Activated T-cell treated with anti-CD3 and anti-CD28 coated beads for 48 hours (primary cell): ENCODE data around the gene ATP2C2.
A peak's percentile ranks its signal among the peaks of the same experiment; 100 is the strongest.

Source experiments
- DNase-seq: peaks from one replicate; pipeline ENCODE4 v3.0.0-alpha.2; 2020; ENCODE audit warnings: low read depth

Gene ATP2C2

DNA sequence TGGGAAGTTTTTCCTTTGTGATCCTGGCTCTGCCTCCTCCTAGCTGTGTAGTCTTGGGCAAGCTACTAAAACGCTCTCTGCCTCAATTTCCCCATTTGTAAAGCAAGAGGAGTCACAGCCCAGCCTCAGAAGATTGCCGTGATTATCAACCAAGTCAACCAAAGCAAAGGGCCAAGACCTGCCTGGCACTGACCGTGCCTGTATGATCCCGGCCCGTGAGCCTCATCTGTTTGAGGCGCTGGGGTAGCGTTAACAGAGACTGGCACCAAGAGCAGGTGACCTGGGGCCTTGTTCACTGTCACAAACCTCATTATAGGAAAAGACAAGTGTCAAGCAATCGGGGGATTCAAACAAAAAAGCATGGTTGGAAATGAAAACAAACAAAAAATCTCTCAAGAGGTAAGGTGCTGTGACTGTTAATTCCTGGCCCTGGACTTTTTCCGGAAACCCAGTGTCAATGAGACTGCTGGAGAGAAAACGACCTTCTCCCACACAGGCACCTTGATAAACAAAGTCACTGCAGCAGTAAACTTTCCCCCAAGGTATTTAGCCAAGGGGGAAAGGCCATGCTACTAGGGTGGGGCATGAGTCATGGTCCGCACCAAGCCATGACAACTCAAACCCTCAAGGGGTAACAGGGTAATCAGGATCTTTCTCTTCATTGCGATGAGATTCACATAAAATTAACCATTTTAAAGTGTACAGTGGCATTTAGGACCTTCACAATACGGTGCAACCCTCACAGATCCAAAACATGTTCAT lies 130.7 kb downstream of the ATP2C2 start:
- no peak for DNase-seq

DNA sequence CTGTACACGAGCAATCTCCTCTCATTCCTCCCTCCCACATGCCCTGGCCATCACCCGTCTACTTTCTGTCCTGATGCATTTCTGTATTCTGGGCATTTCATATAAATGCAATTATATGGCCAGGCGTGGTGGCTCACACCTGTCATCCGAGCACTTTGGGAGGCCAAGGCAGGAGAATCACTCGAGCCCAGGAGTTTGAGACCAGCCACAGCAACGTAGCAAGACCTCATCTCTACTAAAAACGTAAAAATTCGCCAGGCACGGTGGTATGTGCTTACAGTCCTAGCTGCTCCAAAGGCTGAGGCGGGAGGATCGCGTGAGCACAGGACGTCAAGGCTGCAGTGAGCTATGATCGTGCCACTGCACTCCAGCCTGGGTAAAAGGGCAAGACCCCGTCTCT lies 131.3 kb downstream of the ATP2C2 start:
- DNase-seq = no peak

DNA sequence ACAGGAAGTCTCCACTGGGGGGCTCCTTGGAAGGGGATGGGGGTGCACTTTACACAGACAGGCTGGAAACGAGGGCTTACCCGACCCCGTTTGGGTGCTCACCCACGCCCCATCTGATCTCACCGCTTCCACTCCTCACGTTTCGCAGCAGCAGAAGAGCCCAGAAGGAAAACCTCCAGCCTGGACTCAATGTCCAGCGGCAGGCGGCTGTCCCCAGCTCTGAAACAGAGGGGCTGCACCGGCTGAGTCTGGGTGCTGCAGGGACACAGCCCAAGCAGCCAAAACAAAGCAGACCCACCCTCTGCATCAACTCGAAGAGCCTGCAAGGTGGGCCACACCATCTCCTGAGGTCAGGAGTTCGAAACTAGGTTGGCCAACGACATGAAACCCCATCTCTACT lies 132.2 kb downstream of the ATP2C2 start:
- no peak for DNase-seq

DNA sequence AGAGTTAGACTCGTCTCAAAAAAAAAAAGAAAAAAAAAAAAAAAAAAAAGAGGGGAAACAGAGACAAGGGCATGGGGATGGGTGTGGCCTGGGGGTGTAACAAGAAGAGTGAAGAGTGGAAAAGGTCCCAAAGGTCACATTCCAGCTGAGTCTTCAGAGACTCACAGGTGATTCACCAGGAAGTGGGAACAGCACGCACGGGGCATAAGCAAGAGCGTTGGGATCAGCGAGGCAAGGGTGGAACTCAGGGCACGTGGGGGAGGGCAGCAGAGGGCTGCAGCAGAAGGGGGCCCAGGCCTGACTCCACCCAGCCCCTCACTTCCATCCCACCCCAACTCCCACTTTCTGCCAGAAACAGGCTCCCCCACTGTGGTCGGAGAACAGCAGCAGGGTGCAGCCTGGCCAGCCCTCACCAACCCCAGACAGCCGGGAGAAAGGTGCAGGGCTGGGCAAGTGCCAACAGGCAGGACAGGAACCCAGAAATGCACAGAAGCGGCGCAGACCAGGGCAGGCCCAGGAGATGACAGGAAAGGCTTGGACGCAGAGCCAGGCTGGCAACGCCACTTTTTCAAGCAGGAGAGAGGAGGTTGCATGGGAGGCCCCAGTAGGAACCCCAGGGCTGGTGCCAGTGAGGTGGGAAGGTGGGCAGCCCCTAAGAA lies 132.9 kb downstream of the ATP2C2 start:
- no peak for DNase-seq

DNA sequence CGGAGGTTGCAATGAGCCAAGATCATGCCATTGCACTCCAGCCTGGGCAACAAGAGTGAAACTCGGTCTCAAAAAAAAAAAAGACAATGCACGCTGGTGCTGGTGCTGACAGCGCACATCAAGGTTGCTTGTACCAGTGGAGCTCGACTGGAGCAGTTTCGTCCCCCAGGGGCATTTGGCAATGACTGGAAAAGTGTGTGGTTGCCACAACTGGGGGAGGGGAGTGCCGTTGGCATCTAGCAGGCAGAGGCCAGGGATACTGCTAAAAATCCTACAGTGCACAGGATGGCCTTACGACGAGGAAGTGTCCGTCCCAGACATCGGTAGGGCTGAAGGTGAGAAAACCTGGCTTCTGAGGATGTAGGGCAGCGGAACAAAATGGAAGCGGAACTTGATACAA lies 133.7 kb downstream of the ATP2C2 start:
- no peak for DNase-seq

DNA sequence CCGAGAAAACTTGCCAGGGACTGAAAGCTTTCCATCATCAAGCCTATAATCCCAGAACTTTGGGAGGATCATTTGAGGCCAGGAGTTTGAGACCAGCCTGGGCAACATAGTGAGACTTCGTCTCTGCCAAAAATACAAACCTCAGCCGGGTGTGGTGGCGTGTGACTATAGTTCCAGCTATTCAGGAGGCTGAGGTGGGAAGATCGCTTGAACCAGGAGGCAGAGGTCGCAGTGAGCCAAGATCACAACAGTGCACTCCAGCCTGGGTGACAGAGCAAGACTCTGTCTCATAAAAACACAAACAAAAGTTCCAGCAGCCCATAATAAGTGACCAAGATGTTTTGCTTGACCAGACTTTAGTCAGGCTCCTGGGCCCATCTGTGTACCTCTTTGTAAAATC lies 134.2 kb downstream of the ATP2C2 start:
- no peak for DNase-seq

DNA sequence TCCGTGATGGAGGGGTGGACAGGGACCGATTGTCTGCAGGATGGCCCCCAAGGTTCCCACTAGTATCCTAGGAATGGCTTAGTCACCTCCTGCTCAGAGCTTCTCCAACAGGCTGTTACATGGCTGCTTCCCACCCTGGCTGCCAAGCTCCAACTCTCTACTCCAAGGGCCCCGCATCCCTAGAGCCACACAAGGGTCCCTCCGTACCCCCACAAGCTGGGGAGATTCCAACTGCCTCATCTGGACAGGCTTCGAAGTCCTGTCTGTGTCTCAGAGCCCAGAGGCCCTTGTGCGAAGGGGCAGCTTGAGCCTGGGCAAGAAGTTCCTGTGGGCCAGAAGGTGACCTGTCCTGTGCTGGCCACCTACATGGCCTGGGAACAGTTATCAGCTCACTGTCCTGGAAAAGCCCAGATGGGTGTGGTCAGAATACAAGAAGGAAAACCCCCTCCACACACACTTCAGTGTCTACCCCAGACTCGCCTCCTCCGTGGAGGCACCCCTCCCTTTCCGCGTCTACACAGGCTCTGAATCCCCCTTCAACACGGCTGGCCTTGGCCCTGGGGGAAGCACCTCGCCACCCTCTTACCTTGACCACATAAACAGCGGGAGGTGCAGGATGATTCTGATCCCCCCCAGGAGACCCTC lies 135.5 kb downstream of the ATP2C2 start:
- no peak for DNase-seq

DNA sequence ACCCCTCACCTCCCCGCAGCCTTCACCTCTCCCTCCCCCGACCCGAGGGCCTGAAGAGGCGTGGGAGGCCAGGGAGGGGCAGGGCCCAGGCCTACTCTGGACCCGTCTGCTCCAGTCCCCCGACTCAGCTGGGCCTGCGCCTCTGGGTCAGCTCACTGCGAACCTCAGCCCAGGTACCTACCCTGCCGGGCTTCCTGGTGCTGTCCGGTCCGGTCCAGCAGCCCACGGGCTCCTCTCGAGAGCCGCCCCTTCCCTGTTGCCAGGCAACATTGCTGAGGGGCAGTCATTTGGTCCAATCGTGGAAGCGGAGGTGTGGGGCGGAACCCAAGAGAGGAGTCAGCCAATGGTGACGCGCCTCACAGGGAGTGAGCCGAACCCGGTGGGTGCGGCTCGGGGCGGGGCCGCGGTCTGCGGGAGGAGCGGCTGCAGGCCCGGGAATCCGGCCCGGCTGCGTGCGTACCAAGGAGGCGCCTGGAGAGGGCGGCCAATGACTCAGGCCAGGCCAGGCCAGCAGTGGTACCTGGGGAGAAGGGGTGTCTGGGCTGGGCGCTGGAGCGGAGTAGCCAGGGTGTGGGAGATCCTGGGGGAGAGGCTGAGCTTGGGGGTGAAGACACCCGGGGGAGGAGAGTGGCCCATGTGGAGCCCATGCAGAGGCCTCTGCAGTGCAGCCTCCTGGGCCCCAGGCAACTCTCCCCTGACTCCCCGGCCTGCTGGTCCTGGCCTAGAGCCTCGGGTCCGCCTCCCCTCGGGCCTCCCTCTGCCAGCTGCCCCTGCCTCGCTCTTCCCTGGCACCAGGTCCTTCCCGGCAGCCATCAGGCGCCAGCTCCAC lies 136.3 kb downstream of the ATP2C2 start, which contains the start of gene MEAK7:
Gene MEAK7, minus strand, starts transcription at position 240 of the 829 bp plus-strand sequence. CDS start 6,573 bp downstream, outside the sequence.
- DNase-seq = peak; percentile 99

DNA sequence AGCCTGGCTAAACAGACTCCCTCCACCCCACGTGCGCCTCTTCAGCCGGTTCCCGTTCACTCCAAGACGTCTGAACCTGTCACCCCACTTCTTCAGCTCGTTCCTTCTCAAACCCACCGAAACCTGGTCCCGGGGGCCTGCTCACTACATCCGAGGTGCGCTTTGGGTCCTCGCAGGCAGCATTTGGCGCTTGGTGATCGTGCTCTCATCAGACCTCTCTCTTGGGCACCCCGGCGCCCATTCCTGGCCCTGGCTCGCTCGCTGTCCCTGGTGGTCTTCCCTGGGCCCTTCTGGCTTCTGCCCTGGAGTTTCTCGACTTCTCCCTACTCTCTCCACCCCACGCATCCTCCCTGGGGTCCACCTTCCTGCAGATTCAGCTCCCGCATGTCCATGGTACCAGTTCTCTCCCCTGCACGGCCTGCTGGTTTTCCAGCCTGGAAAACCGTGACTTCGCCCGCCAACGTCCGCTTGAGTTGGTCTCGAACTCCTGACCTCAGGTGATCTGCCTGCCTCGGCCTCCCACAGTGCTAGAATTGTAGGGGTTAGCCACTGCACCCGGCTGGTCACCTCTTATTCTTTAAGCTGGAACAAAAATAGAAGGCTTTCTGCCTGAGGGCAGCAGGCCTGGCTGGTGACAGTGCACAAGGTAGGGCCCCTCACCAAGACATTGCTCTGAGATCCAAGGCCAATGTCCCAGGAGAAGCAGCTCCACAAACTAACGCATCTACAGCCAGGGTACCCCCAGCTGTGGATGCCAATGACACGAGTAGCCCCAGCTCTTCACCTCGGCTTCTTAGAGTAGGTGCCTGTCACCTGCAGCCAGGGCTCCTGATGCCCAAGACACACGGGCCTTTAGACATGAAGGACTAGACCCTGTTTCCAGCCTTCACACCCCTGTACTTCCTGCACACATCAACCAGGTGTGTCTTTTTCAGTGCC lies 137.2 kb downstream of the ATP2C2 start:
- DNase-seq = no peak

DNA sequence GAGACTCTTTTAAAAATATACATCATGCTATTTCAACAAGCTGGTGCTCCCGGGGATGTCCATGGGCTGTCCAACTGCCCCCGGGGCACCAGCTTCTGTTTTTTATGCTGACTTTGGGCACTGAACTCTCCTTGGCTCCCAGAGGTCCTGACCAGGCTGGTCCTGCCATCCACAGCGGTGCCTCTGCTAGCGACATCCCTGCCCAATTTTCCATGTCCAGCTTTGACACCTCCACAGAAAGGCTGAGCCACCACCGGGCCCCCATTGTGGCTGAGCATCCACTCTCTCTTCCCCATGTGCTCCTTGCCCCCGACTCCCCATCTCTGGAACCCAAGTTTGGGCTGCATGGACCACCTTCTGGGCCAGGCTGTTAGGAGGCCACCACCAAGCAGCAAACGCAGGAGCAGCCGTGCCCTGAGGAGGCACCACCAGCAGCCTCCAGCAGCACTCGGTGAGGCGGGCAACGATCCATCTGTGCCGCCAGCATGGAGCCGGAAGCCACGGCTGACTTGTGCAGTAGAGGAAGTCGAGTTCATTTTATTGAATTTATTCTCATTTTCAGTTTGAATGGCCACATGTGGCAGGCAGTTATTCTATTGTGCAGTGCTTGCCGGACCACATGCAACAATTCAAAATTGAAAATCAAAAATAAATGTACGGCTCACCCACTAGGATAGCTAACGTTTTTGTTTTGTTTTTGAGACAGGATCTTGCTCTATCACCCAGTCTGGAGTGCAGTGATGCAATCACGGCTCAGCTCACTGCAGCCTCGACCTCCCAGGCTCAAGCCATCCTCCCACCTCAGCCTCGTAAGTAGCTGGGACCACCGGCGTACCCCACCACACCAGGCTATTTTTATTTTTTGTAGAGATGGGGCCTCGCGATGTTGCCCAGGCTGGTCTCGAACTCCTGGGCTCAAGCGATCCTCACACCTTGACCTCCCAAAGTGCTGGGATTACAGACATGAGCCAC lies 139.0 kb downstream of the ATP2C2 start:
- peak; percentile 31 for DNase-seq

DNA sequence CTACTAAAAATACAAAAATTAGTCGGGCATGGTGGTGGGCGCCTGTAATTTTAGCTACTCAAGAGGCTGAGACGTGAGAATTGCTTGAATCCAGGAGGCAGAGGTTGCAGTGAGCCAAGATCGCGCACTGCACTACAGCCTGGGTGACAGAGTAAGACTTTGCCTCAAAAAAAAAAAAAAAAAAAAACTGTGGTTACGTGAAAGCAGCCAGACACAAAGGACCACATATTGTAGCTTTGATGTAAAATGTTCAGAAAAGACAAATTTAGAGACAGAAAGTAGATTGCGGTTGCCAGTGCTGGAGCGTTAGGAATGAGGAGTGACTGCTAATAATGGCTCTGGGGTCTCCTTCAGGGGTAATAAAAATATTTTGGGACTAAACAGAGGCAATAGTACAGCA lies 140.2 kb downstream of the ATP2C2 start:
- DNase-seq = no peak

DNA sequence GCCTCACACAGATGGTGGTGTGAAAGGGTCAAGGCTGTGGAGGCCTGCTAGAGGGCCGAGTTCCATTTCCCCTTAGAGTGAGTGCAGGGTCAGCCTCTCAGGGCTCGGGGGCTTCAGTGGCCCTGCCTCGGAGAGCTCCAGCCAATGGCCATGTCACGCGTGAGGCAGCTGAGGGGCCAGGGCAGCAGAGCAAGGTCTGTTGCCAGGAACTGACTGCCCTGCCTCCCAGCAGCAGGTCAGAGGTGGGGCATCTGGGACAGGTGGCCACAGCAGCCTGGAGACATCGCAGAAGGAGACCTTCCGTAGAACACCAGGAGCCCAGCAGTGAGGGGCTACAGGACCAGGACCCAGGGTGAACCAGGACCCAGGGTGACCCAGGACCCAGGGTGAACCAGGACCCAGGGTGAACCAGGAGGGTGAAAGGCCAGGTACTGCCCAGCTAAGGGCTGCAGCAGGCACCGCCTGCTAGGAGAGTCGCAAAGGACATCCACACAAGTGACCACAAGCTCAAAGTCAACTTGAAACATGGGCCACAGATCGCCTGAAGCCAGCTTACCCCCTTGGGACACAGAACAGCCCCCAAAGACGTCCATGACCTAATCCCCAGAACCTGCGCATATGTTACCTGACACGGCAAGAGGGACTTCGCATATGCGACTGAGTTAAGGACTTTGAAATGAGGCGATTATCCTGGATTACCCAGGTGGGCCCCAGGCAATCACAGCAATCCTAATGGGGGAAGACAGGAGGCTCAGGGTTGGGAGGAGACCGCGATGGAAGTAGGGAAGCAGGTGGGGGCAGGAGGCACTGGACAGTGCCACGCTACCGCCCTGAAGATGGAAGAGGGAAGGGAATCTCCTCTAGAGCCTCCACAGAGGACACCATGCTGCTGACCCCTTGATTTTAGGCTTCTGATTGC lies 141.0 kb downstream of the ATP2C2 start:
- DNase-seq = no peak

DNA sequence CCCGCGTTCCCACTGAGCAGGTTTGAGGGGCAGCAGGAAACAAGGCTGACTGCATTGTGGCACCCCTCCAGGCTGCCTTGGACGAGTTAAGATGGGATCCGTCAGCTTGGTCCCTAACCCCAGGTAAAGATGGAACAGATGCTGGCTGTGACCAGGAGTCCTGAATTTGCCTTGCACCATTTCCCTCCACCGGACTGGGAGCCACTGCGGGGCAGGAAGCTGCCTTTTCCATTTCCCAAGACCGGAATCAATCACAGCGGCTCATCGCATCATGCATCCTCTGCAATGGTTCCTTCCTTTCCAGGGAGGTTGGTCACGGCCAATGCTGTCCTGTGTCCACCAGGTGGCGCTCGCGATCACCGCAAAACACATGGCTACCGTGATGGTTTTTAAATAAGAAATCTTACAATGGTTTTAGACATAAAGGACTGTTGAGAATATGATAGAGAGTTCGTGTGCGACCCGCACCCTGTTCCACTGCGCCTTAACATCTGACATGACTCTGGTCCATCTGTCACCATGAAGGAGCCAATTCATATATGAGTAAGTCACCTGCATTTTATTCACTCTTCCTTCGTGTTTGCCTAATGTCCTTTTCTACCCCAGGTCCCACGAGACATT lies 143.0 kb downstream of the ATP2C2 start:
- DNase-seq = peak; percentile 73

DNA sequence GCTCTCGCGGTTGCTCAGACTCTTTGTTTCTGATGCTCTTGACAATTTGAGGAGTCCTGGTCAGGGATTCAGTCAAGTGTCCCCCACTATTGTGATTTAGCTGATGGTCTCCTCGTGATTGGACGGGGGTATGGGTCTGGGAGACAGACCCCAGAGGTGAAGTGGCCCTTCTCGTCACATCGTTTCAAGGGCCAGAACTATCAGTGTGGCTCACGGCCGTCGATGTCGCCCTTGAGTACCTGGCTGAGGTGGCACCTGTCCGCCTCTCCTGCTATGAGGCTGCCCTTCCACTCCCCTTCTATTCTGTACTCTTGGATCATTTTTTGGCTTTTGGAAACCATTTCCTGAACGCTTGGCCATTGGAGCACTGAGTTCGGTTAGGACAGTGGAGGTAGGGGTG lies 143.5 kb downstream of the ATP2C2 start:
- DNase-seq = no peak

DNA sequence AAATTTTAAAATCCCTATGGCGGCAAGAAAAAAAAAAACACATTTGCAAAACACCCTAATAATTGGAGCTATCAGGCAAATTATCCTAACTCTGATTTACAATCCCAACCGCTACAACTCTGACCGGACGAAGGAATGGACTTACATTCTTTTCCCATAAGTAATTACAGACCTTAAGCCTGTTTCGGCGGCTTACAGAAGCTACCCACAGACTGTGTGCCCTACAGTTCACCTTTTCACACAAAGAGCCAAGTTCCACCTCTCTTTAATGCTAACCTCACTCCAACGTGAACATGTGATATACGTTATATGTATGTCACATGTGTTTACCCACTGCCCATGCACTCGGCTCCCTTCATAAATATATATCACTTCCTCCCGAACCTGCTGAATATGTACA lies 144.8 kb downstream of the ATP2C2 start:
- no peak for DNase-seq

DNA sequence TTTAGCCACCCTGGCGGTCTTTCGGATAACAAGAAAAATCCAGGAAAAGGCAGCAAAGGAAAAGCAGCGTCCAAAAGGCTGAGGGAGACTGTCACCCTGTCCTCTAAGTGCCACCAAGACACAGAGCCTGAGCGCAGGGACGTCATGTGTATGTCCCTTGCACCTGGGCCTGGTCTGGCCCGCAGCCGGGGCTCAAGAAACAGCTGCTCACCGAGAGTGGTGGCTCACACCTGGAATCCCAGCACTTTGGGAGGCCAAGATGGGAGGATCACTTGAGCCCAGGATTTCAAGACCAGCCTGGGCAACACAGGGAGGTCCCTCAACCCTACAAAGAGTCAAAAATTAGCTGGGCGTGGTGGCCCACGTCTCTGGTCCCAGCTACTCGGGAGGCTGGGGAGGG lies 145.3 kb downstream of the ATP2C2 start:
- no peak for DNase-seq
